ENCODE data around the gene OXLD1.

GRCh38 chr17:81664051-81664470, 2.3 kb downstream of the OXLD1 start:
- TF ChIP-seq CTCF (IDR thresholded peaks at IDR 0.05) (no peak), POLR2A (IDR thresholded peaks at IDR 0.05) (no peak)

All from uterus (tissue), 2 donors.